ENCODE measurements around the gene MFNG.
"Not testable (repeated sequence)": the region's sequence is repeated elsewhere in the genome, so short reads cannot be mapped to it uniquely, and the experiment has no call there.

The MFNG gene, protein sequence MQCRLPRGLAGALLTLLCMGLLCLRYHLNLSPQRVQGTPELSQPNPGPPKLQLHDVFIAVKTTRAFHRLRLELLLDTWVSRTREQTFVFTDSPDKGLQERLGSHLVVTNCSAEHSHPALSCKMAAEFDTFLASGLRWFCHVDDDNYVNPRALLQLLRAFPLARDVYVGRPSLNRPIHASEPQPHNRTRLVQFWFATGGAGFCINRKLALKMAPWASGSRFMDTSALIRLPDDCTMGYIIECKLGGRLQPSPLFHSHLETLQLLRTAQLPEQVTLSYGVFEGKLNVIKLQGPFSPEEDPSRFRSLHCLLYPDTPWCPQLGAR

DNA sequence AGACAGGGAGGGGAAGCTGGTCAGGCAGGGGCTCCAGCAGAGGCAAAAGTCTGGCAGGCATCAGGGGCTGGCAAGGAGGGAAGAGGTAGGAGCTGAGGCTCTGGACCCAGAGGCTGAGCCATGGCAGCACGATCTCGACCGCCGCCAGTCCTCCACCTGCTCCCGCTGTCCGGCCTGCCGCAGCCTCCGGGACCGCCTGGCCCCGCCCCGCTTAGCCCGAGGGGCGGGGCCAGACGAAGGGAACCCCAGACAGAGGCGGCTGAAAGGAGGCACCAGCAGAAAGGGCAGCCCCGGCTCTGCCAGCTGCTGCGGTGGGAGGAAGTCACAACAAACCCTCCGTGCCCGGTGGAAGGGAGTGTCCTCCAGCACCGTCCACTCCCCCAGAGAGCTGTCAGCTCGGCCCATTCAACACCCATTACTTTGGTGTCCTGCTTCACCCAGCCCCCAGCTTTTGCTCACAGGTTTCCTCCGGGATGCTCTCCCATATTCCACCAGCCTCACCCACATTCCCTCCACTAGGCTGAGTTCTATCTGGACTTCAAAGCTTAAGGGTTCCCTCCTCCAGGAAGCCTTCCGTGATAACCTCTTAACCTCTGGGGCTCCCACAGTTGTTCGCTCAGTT lies at the start of gene MFNG:
TSS of gene MFNG (minus strand) at position 161 of the 622 bp plus-strand sequence. CDS start 207 bp downstream, outside the sequence.
- TF ChIP-seq, protein P1, sequence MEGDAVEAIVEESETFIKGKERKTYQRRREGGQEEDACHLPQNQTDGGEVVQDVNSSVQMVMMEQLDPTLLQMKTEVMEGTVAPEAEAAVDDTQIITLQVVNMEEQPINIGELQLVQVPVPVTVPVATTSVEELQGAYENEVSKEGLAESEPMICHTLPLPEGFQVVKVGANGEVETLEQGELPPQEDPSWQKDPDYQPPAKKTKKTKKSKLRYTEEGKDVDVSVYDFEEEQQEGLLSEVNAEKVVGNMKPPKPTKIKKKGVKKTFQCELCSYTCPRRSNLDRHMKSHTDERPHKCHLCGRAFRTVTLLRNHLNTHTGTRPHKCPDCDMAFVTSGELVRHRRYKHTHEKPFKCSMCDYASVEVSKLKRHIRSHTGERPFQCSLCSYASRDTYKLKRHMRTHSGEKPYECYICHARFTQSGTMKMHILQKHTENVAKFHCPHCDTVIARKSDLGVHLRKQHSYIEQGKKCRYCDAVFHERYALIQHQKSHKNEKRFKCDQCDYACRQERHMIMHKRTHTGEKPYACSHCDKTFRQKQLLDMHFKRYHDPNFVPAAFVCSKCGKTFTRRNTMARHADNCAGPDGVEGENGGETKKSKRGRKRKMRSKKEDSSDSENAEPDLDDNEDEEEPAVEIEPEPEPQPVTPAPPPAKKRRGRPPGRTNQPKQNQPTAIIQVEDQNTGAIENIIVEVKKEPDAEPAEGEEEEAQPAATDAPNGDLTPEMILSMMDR (IDR thresholded peaks at IDR 0.05; ENCODE audit: low read depth, low read length): no peak
- peak in 1 of 2 donors; percentile 31 for DNase-seq (ENCODE audit: low read depth in 2 of 2)
- no peak within 1 kb of the TSS for H3K4me3 ChIP-seq (replicated peaks in 1 of 2; ENCODE audit: low read depth in 2 of 2, low read length in 2 of 2)

DNA sequence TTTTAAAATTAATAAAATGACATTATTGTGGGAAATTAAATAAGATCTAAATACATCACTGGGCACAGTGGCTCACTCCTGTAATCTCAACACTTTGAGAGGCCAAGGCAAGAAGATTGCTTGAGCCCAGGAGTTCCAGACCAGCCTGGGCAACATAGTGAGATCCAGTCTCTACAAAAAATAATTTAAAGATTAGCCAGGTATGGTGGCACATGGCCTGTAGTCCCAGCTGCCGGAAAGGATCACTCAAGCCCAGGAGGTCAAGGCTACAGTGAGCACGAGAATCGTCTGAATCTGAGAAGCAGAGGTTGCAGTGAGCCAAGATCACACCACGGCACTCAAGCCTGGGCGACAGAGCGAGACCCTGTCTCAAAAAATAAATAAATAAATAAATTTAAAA lies 49.0 kb upstream of the MFNG start:
- TF ChIP-seq, protein P1 (IDR thresholded peaks at IDR 0.05; ENCODE audit: low read depth, low read length): no peak
- no peak overlapping the region for H3K4me3 ChIP-seq (replicated peaks in 1 of 2; ENCODE audit: low read depth in 2 of 2, low read length in 2 of 2)
- no peak for DNase-seq (ENCODE audit: low read depth in 2 of 2)

DNA sequence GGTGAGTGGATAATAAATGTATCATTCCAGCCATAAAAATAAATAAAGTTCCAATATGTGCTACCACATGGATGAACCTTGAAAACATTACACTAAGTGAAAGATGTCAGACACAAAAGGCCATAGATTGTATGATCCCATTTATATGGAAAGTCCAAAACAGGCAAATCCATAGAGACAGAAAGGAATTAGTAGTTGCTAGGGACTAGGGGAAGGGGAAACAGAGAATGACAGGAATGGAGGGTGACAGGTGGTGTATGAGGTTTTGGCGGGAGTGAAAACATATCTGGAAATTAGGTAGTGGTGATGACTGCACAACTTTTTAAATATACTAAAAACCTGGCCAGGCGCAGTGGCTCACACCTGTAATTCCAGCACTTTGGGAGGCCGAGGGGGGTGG lies 48.3 kb upstream of the MFNG start:
- no peak overlapping the region for H3K4me3 ChIP-seq (replicated peaks in 1 of 2; ENCODE audit: low read depth in 2 of 2, low read length in 2 of 2)
- DNase-seq (ENCODE audit: low read depth in 2 of 2): no peak
- TF ChIP-seq, protein P1 (IDR thresholded peaks at IDR 0.05; ENCODE audit: low read depth, low read length): no peak

DNA sequence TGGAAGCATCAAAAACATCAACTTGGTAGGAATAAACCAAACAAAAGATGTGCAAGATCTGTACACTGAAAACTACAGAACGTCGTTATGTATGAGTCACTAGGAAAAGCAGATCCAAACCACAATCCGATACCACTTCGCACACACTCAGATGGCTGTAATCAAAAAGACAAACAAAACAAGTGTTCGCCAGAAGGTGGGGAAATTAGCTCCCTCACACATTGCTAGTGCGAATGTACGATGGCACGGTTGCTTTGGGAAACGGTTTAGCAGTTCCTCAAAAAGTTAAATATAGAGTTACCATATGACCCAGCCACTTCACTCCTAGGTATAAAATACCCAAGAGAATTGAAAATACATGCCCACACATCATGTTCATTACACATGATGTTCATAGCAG lies 47.8 kb upstream of the MFNG start:
- DNase-seq (ENCODE audit: low read depth in 2 of 2): peak; percentile 77 to 85
- TF ChIP-seq, protein P1 (IDR thresholded peaks at IDR 0.05; ENCODE audit: low read depth, low read length): no peak
- H3K4me3 ChIP-seq (replicated peaks in 1 of 2; ENCODE audit: low read depth in 2 of 2, low read length in 2 of 2): no peak overlapping the region

DNA sequence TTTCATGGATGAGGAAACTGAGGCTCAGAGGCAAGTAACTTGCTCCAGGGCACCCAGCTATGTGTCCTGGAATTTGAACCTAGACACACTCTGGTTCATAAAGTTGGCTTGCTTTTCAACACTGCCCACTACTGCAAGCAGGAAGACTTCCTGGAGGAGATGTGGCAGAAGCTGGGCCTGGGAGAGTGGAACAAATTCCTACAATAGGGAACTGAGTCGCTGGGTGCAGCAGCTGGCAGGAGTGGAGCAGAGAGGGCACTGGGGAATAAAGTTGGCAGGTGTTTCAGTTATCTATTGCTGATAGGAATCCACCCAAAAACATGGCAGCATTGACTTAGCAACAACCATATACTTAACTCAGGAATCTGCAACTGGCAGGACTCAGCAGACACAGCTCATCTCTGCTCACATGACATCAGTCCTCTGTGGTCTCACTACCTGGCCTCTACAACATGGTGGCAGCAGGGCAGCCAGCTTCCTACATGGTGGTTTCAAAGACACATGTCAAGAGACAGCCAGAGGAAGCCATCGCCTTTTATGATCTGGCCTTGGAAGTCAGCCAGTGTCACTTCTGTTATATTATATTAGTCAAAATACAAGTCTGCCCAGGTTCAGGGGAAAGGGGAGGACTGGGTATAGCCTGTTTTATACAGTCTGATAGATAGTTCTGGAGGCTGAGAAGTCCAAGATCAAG lies 43.6 kb upstream of the MFNG start:
- no peak for DNase-seq (ENCODE audit: low read depth in 2 of 2)
- H3K4me3 ChIP-seq (replicated peaks in 1 of 2; ENCODE audit: low read depth in 2 of 2, low read length in 2 of 2): no peak overlapping the region
- TF ChIP-seq, protein P1 (IDR thresholded peaks at IDR 0.05; ENCODE audit: low read depth, low read length): no peak

DNA sequence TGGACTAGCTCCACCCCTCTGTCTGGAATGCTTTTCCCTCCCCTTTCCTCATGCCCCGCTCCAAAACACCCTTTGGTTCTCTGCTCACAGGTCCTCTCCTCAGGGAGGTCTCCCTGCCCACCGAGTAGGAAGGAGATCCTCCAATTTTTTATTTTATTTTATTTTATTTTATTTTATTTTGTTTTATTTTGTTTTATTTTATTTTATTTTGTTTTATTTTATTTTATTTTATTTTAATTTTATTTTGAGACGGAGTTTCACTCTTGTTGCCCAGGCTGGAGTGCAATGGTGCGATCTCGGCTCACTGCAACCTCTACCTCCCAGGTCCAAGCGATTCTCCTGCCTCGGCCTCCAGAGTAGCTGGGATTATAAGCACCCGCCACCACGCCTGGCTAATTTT lies 41.8 kb upstream of the MFNG start:
- DNase-seq (ENCODE audit: low read depth in 2 of 2); H3K4me3 ChIP-seq (replicated peaks in 1 of 2; ENCODE audit: low read depth in 2 of 2, low read length in 2 of 2): not testable (repeated sequence)

DNA sequence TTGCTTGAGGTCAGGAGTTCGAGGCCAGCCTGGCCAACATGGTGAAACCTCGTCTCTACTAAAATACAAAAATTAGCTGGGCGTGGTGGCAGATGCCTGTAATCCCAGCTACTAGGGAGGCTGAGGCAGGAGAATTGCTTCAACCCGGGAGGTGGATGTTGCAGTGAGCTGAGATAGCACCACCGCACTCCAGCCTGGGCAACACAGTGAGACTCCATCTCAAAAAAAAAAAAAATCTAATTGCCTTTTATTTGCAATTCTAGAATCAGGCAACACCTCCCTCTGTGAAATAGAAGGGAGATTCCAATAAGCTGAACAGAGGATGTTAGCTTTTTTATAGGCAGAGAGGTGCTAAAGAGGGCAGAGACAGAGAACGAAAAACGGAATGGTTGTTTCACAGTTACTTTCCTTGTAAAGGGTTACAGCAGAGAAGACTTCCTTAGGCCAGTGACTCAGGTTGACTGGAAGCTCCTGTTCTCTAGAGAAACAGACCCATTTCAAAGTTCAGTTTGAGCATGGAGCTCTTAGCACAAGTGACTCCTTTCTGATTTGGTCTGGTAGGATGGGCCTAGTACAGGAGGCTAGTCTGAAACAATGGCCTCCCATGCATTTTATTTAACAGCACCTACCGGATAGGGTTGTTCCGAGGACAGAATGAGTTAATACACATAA lies 41.0 kb upstream of the MFNG start:
- DNase-seq (ENCODE audit: low read depth in 2 of 2): peak in 1 of 2 donors; percentile 66
- H3K4me3 ChIP-seq (replicated peaks in 1 of 2; ENCODE audit: low read depth in 2 of 2, low read length in 2 of 2): not testable (repeated sequence)
